ENCODE measurements around the gene ZNF584. TPM values are rescaled to one million over a fixed set of nuclear protein-coding genes. Genes with fewer than 3 reads are reported as not detected.
A peak's percentile ranks its signal among the peaks of the same experiment; 100 is the strongest.
"Not testable (repeated sequence)": the region's sequence is repeated elsewhere in the genome, so short reads cannot be mapped to it uniquely, and the experiment has no call there.

ZNF584 gene
- total and polyA plus RNA-seq, 4 donors = 13.8 to 18.3 (median 16.1) TPM

GRCh38 chr19:58428617-58429016, 20.2 kb downstream of the ZNF584 start:
- no CpG with 5 or more reads among the region's 1 CpG for WGBS (ENCODE audit: insufficient coverage)
- H3K27me3 ChIP-seq (ENCODE audit: control insufficient read depth, insufficient read depth, low read length) = no peaks in the 10 kb centered on the region
- no peak overlapping the region for H3K27ac ChIP-seq (ENCODE audit: low read depth, low read length)
- H3K9me3 ChIP-seq (ENCODE audit: control insufficient read depth, insufficient read depth, low read length) = peaks cover 25% of the 10 kb centered on the region
- peaks cover 35% of the 10 kb centered on the region for H3K36me3 ChIP-seq (ENCODE audit: control insufficient read depth, insufficient read depth, low read length)
- no peak for DNase-seq (ENCODE audit: low read depth in 4 of 6, low spot score in 6 of 6)
- H3K4me1 ChIP-seq (ENCODE audit: control insufficient read depth, insufficient read depth, low read length) = no peaks in the 10 kb centered on the region
- no peak overlapping the region for H3K4me3 ChIP-seq (ENCODE audit: low read depth, low read length)

GRCh38 chr19:58429745-58430144, 21.3 kb downstream of the ZNF584 start:
- Histone ChIP-seq H3K9me3 (ENCODE audit: control insufficient read depth, insufficient read depth, low read length) (peaks cover 35% of the 10 kb centered on the region), H3K27ac (ENCODE audit: low read depth, low read length) (no peak overlapping the region), H3K27me3 (ENCODE audit: control insufficient read depth, insufficient read depth, low read length) (no peaks in the 10 kb centered on the region), H3K36me3 (ENCODE audit: control insufficient read depth, insufficient read depth, low read length) (peaks cover 46% of the 10 kb centered on the region), H3K4me1 (ENCODE audit: control insufficient read depth, insufficient read depth, low read length) (no peaks in the 10 kb centered on the region), H3K4me3 (ENCODE audit: low read depth, low read length) (no peak overlapping the region)
- no peak for DNase-seq (ENCODE audit: low read depth in 4 of 6, low spot score in 6 of 6)

- Histone ChIP-seq H3K27me3 (ENCODE audit: control insufficient read depth, insufficient read depth, low read length) (no peaks in the 10 kb centered on the region), H3K27ac (ENCODE audit: low read depth, low read length) (no peak overlapping the region), H3K36me3 (ENCODE audit: control insufficient read depth, insufficient read depth, low read length) (peaks cover 75% of the 10 kb centered on the region), H3K9me3 (ENCODE audit: control insufficient read depth, insufficient read depth, low read length) (peaks cover 47% of the 10 kb centered on the region), H3K4me1 (ENCODE audit: control insufficient read depth, insufficient read depth, low read length) (peaks cover 5% of the 10 kb centered on the region), H3K4me3 (ENCODE audit: low read depth, low read length) (no peak overlapping the region)
- DNase-seq (ENCODE audit: low read depth in 4 of 6, low spot score in 6 of 6) = no peak
- no CpG with 5 or more reads among the region's 2 CpGs for WGBS (ENCODE audit: insufficient coverage)
These were observed 25.8 kb downstream of the ZNF584 start for GRCh38 chr19:58434217-58434616.

GRCh38 chr19:58439576-58440554, 31.4 kb downstream of the ZNF584 start, which contains the start of gene ZNF132:
Gene ZNF132, minus strand, starts transcription at chr19:58440153. Its CDS starts 332 bp downstream, at chr19:58439821.
- DNase-seq (ENCODE audit: low read depth in 4 of 6, low spot score in 6 of 6) = peak; percentile 98 to 100 (median 99)
- Histone ChIP-seq H3K9me3 (ENCODE audit: control insufficient read depth, insufficient read depth, low read length) (peaks cover 10% of the 10 kb centered on the region), H3K36me3 (ENCODE audit: control insufficient read depth, insufficient read depth, low read length) (peaks cover 28% of the 10 kb centered on the region), H3K27me3 (ENCODE audit: control insufficient read depth, insufficient read depth, low read length) (no peaks in the 10 kb centered on the region), H3K4me3 (ENCODE audit: low read depth, low read length) (peak within 1 kb of the TSS; percentile 81), H3K27ac (ENCODE audit: low read depth, low read length) (peak within 1 kb of the TSS; percentile 77), H3K4me1 (ENCODE audit: control insufficient read depth, insufficient read depth, low read length) (peaks cover 20% of the 10 kb centered on the region)
- 5% methylated on average over 59 of the region's 59 CpGs for WGBS (ENCODE audit: insufficient coverage)

GRCh38 chr19:58440556-58440955, 32.1 kb downstream of the ZNF584 start:
- Histone ChIP-seq H3K27me3 (ENCODE audit: control insufficient read depth, insufficient read depth, low read length) (no peaks in the 10 kb centered on the region), H3K9me3 (ENCODE audit: control insufficient read depth, insufficient read depth, low read length) (peaks cover 7% of the 10 kb centered on the region), H3K4me1 (ENCODE audit: control insufficient read depth, insufficient read depth, low read length) (peaks cover 20% of the 10 kb centered on the region), H3K27ac (ENCODE audit: low read depth, low read length) (peak overlapping the region; percentile 77), H3K4me3 (ENCODE audit: low read depth, low read length) (peak overlapping the region; percentile 81), H3K36me3 (ENCODE audit: control insufficient read depth, insufficient read depth, low read length) (peaks cover 21% of the 10 kb centered on the region)
- DNase-seq (ENCODE audit: low read depth in 4 of 6, low spot score in 6 of 6) = peak in 1 of 6 donors; percentile 11
- WGBS (ENCODE audit: insufficient coverage) = 16% methylated on average over 30 of the region's 31 CpGs

- H3K4me3 ChIP-seq (ENCODE audit: low read depth, low read length); H3K9me3 ChIP-seq (ENCODE audit: control insufficient read depth, insufficient read depth, low read length); DNase-seq (ENCODE audit: low read depth in 4 of 6, low spot score in 6 of 6); H3K36me3 ChIP-seq (ENCODE audit: control insufficient read depth, insufficient read depth, low read length); H3K27ac ChIP-seq (ENCODE audit: low read depth, low read length); H3K27me3 ChIP-seq (ENCODE audit: control insufficient read depth, insufficient read depth, low read length): not testable (repeated sequence)
- H3K4me1 ChIP-seq (ENCODE audit: control insufficient read depth, insufficient read depth, low read length) = peaks cover 20% of the 10 kb centered on the region
- 77% methylated on average over 7 of the region's 7 CpGs for WGBS (ENCODE audit: insufficient coverage)
These were observed 34.5 kb downstream of the ZNF584 start for GRCh38 chr19:58442986-58443385.

GRCh38 chr19:58448860-58449259, 40.4 kb downstream of the ZNF584 start:
- WGBS (ENCODE audit: insufficient coverage) = 65% methylated on average over 3 of the region's 3 CpGs
- DNase-seq (ENCODE audit: low read depth in 4 of 6, low spot score in 6 of 6) = not testable (repeated sequence)

GRCh38 chr19:58449980-58450379, 41.5 kb downstream of the ZNF584 start:
- peaks cover 18% of the 10 kb centered on the region for H3K36me3 ChIP-seq (ENCODE audit: control insufficient read depth, insufficient read depth, low read length)
- H3K9me3 ChIP-seq (ENCODE audit: control insufficient read depth, insufficient read depth, low read length); H3K27me3 ChIP-seq (ENCODE audit: control insufficient read depth, insufficient read depth, low read length); H3K4me3 ChIP-seq (ENCODE audit: low read depth, low read length); DNase-seq (ENCODE audit: low read depth in 4 of 6, low spot score in 6 of 6); H3K27ac ChIP-seq (ENCODE audit: low read depth, low read length): not testable (repeated sequence)
- 54% methylated on average over 3 of the region's 5 CpGs for WGBS (ENCODE audit: insufficient coverage)
- peaks cover 13% of the 10 kb centered on the region for H3K4me1 ChIP-seq (ENCODE audit: control insufficient read depth, insufficient read depth, low read length)

More at GRCh38 chr19:58448860-58449259, 40.4 kb downstream of the ZNF584 start:
- peaks cover 13% of the 10 kb centered on the region for H3K4me1 ChIP-seq (ENCODE audit: control insufficient read depth, insufficient read depth, low read length)
- not testable (repeated sequence) for H3K27me3 ChIP-seq (ENCODE audit: control insufficient read depth, insufficient read depth, low read length); H3K4me3 ChIP-seq (ENCODE audit: low read depth, low read length); H3K9me3 ChIP-seq (ENCODE audit: control insufficient read depth, insufficient read depth, low read length); H3K36me3 ChIP-seq (ENCODE audit: control insufficient read depth, insufficient read depth, low read length); H3K27ac ChIP-seq (ENCODE audit: low read depth, low read length)

GRCh38 chr19:58450856-58451357, 42.5 kb downstream of the ZNF584 start:
- Histone ChIP-seq H3K9me3 (ENCODE audit: control insufficient read depth, insufficient read depth, low read length) (peaks cover 6% of the 10 kb centered on the region), H3K27me3 (ENCODE audit: control insufficient read depth, insufficient read depth, low read length) (peaks cover 2% of the 10 kb centered on the region), H3K4me1 (ENCODE audit: control insufficient read depth, insufficient read depth, low read length) (peaks cover 13% of the 10 kb centered on the region), H3K36me3 (ENCODE audit: control insufficient read depth, insufficient read depth, low read length) (peaks cover 27% of the 10 kb centered on the region), H3K4me3 (ENCODE audit: low read depth, low read length) (peak overlapping the region; percentile 64), H3K27ac (ENCODE audit: low read depth, low read length) (no peak overlapping the region)
- 6% methylated on average over 11 of the region's 11 CpGs for WGBS (ENCODE audit: insufficient coverage)
- DNase-seq (ENCODE audit: low read depth in 4 of 6, low spot score in 6 of 6) = peak in 2 of 6 donors; percentile 11 to 46
